IMR-90 (cell line): ENCODE data around the gene THOP1. TPM values are rescaled to one million over a fixed set of nuclear protein-coding genes. Genes with fewer than 3 reads are reported as not detected.

Experiments
- ATAC-seq: fragments of 200-7000 bp; cut with Tn5 transposase; 2 replicates; pipeline ENCODE4 v1.9.1; 2020; ENCODE audit warnings: low read depth, mild to moderate bottlenecking, moderate library complexity
- BruUV-seq: library from RNA; stranded (reverse); fragments of 400-500 nt; replicated peaks from 2 replicates; lab custom pipeline; 2021; lab: Mats Ljungman, UMichigan
- CTCF ChIA-PET: fragments of 300-600 bp; formaldehyde crosslinking; extraction: SDS; loops from one replicate; lab custom pipeline; 2021; ENCODE audit warnings: antibody characterized with exemption; lab: Yijun Ruan, JAX
- POLR2A ChIA-PET: fragments of 300-600 bp; sonication (Branson Sonifier 250); formaldehyde crosslinking; loops from one replicate; lab custom pipeline; 2022; ENCODE audit warnings: antibody characterized with exemption; ENCODE audit not compliant: unreplicated experiment; lab: Charles Lee
- DNase-seq: peaks from one replicate; pipeline ENCODE4 v3.0.0; 2013
- H2AFZ ChIP-seq: replicated peaks from 2 replicates; pipeline ENCODE3; 2013; ENCODE audit warnings: low read length, mild to moderate bottlenecking; ENCODE audit not compliant: poor library complexity
- H2AK5ac ChIP-seq: 2 replicates; pipeline ENCODE4 v1.6.1; 2013; ENCODE audit warnings: low read depth, low read length, inconsistent platforms
- H2AK9ac ChIP-seq: replicated peaks from 2 replicates; pipeline ENCODE3; 2013; ENCODE audit warnings: mild to moderate bottlenecking, low read depth, low read length, moderate library complexity; ENCODE audit not compliant: poor library complexity
- H2BK120ac ChIP-seq: 2 replicates; pipeline ENCODE4 v1.6.1; 2013; ENCODE audit warnings: low read depth, low read length, inconsistent platforms
- H2BK15ac ChIP-seq: 3 replicates; pipeline ENCODE4 v1.6.1; 2013; ENCODE audit warnings: low read depth, low read length, inconsistent platforms
- H2BK20ac ChIP-seq: 2 replicates; pipeline ENCODE4 v1.6.1; 2013; ENCODE audit warnings: low read depth, mild to moderate bottlenecking, inconsistent platforms, low read length, moderate library complexity
- H2BK5ac ChIP-seq: 2 replicates; pipeline ENCODE4 v1.6.1; 2013; ENCODE audit warnings: mild to moderate bottlenecking, low read depth, low read length, inconsistent platforms; ENCODE audit not compliant: poor library complexity, severe bottlenecking
- H3K14ac ChIP-seq: replicated peaks from 2 replicates; pipeline ENCODE4 v1.6.1; 2013; ENCODE audit warnings: low read depth, low read length, inconsistent platforms
- H3K18ac ChIP-seq: 2 replicates; pipeline ENCODE4 v1.6.1; 2013; ENCODE audit warnings: low read depth, low read length, control low read depth
- H3K23ac ChIP-seq: 2 replicates; pipeline ENCODE4 v1.6.1; 2013; ENCODE audit warnings: low read depth, low read length, inconsistent platforms
- H3K27ac ChIP-seq: 2 replicates; pipeline ENCODE4 v1.5.1; 2013; ENCODE audit warnings: mild to moderate bottlenecking, control low read depth, low read length; ENCODE audit not compliant: insufficient read depth
- H3K27me3 ChIP-seq: 2 replicates; pipeline ENCODE4 v1.6.1; 2013; ENCODE audit warnings: low read length; ENCODE audit not compliant: control insufficient read depth, insufficient read depth
- H3K36me3 ChIP-seq: 2 replicates; pipeline ENCODE4 v1.6.1; 2013; ENCODE audit warnings: low read length, mixed read lengths; ENCODE audit not compliant: control insufficient read depth, insufficient read depth
- H3K4ac ChIP-seq: 2 replicates; pipeline ENCODE4 v1.6.1; 2013; ENCODE audit warnings: low read depth, low read length, inconsistent platforms
- H3K4me1 ChIP-seq: 2 replicates; pipeline ENCODE4 v1.6.1; 2013; ENCODE audit warnings: low read length, mixed read lengths; ENCODE audit not compliant: control insufficient read depth, insufficient read depth
- H3K4me2 ChIP-seq: 2 replicates; pipeline ENCODE4 v1.6.1; 2013; ENCODE audit warnings: low read depth, mild to moderate bottlenecking, control low read depth, low read length, moderate library complexity
- H3K4me3 ChIP-seq: 2 replicates; pipeline ENCODE4 v1.5.1; 2013; ENCODE audit warnings: low read depth, mild to moderate bottlenecking, control low read depth, low read length, moderate library complexity; ENCODE audit not compliant: insufficient read depth
- H3K56ac ChIP-seq: 2 replicates; pipeline ENCODE4 v1.6.1; 2013; ENCODE audit warnings: low read length, inconsistent platforms; ENCODE audit not compliant: insufficient read depth; ENCODE audit errors: extremely low read depth
- H3K79me1 ChIP-seq, 2 experiments: 2 replicates each; pipeline ENCODE4 v1.6.1; 2013; ENCODE audit warnings: low read length in 2 of 2, inconsistent platforms in 1 of 2, low read depth in 1 of 2
- H3K9ac ChIP-seq: 2 replicates; pipeline ENCODE4 v1.6.1; 2013; ENCODE audit warnings: low read depth, low read length, control low read depth
- H3K9me1 ChIP-seq: 2 replicates; pipeline ENCODE4 v1.6.1; 2013; ENCODE audit warnings: low read length, inconsistent platforms; ENCODE audit not compliant: insufficient read depth
- H3K9me3 ChIP-seq: 2 replicates; pipeline ENCODE4 v1.6.1; 2013; ENCODE audit warnings: low read length; ENCODE audit not compliant: control insufficient read depth, insufficient read depth
- H4K20me1 ChIP-seq: 2 replicates; pipeline ENCODE4 v1.6.1; 2013; ENCODE audit warnings: low read length, inconsistent platforms; ENCODE audit not compliant: insufficient read depth
- H4K5ac ChIP-seq: 2 replicates; pipeline ENCODE4 v1.6.1; 2013; ENCODE audit warnings: mild to moderate bottlenecking, low read depth, low read length, control low read depth
- H4K8ac ChIP-seq, 2 experiments: 2 replicates each; pipeline ENCODE4 v1.6.1; 2013; ENCODE audit warnings: low read depth in 2 of 2, low read length in 2 of 2, control low read depth in 1 of 2, inconsistent platforms in 1 of 2
- H4K91ac ChIP-seq: 2 replicates; pipeline ENCODE4 v1.6.1; 2013; ENCODE audit warnings: low read depth, low read length, inconsistent platforms; ENCODE audit not compliant: insufficient read depth
- BHLHE40 ChIP-seq: fragments of 150-350 bp; IDR thresholded peaks from 2 replicates; pipeline ENCODE4 v1.6.1; 2016; ENCODE audit warnings: mild to moderate bottlenecking, low read depth, low read length
- CEBPB ChIP-seq: IDR thresholded peaks from 2 replicates; pipeline ENCODE4 v1.6.1; 2012; ENCODE audit warnings: low read depth, low read length, improper control_type of control experiment
- CHD1 ChIP-seq: IDR thresholded peaks from 2 replicates; pipeline ENCODE4 v1.6.1; 2012; ENCODE audit warnings: low read depth, low read length, improper control_type of control experiment
- FOS ChIP-seq: fragments of 150-350 bp; IDR thresholded peaks from 2 replicates; pipeline ENCODE4 v1.6.1; 2016; ENCODE audit warnings: low read depth, low read length
- MAFK ChIP-seq: IDR thresholded peaks from 2 replicates; pipeline ENCODE4 v1.6.1; 2012; ENCODE audit warnings: low read depth, low read length, improper control_type of control experiment
- MAZ ChIP-seq: IDR thresholded peaks from 2 replicates; pipeline ENCODE4 v1.6.1; 2012; ENCODE audit warnings: low read depth, mild to moderate bottlenecking, low read length, improper control_type of control experiment, moderate library complexity, borderline replicate concordance
- MXI1 ChIP-seq: IDR thresholded peaks from 2 replicates; pipeline ENCODE4 v1.6.1; 2012; ENCODE audit warnings: low read depth, mild to moderate bottlenecking, low read length, moderate library complexity, borderline replicate concordance
- NFE2L2 ChIP-seq: fragments of 150-350 bp; IDR thresholded peaks from 2 replicates; pipeline ENCODE4 v1.6.1; 2016; ENCODE audit warnings: low read depth, mild to moderate bottlenecking, low read length
- POLR2A ChIP-seq: IDR thresholded peaks from 2 replicates; pipeline ENCODE4 v1.6.1; 2012; ENCODE audit warnings: mild to moderate bottlenecking, low read depth, low read length
- RAD21 ChIP-seq: IDR thresholded peaks from 2 replicates; pipeline ENCODE4 v1.6.1; 2012; ENCODE audit warnings: low read length, improper control_type of control experiment
- RCOR1 ChIP-seq: IDR thresholded peaks from 2 replicates; pipeline ENCODE4 v1.6.1; 2012; ENCODE audit warnings: mild to moderate bottlenecking, low read length, improper control_type of control experiment; ENCODE audit not compliant: insufficient replicate concordance
- RFX5 ChIP-seq: IDR thresholded peaks from 2 replicates; pipeline ENCODE4 v1.8.0; 2012; ENCODE audit warnings: low read depth, mild to moderate bottlenecking, low read length, moderate library complexity
- SMC3 ChIP-seq: fragments of 150-350 bp; IDR thresholded peaks from 2 replicates; pipeline ENCODE4 v1.6.1; 2016; ENCODE audit warnings: low read depth, mild to moderate bottlenecking, antibody characterized with exemption, low read length, moderate library complexity
- WGBS, 2 experiments: methylation state at CpG; one replicate each; pipeline versions ENCODE4 v1.1.5 to v1.1.7; 2013; ENCODE audit warnings: missing lambda C conversion rate in 2 of 2; ENCODE audit not compliant: insufficient read length in 1 of 2; ENCODE audit errors: extremely low coverage in 2 of 2; 5-methylcytosine and 5-hydroxymethylcytosine counted together
- dilution Hi-C: fragments of 300-500 bp; cut with HindIII; formaldehyde crosslinking; loops from one replicate; pipeline ENCODE4 v1.14.3; 2018; ENCODE audit warnings: low sequenced_read_pairs; ENCODE audit not compliant: unreplicated experiment
- in situ Hi-C: fragments of 300-500 bp; cut with MboI; formaldehyde crosslinking; loops from 3 replicates; pipeline ENCODE4 v1.14.3; 2019; ENCODE audit warnings: low sequenced_read_pairs, inconsistent platforms, mixed read lengths
- intact Hi-C: fragments of 100-400 bp; cut with micrococcal nuclease; formaldehyde crosslinking; loops from 2 replicates; pipeline ENCODE4 v1.10.0; 2022
- polyA plus RNA-seq, 3 experiments: library from polyadenylated mRNA; depleted of rRNA; stranded (reverse); fragments of >200 nt; gene quantifications; 2 replicates each; pipeline ENCODE4 v1.2.3, GENCODE V29; 2012; ENCODE audit warnings: low replicate concordance in 1 of 3
- total RNA-seq: library from RNA; depleted of rRNA; stranded (reverse); fragments of >200 nt; gene quantifications from 2 replicates; pipeline ENCODE4 v1.2.3, GENCODE V29; 2012
- TF ChIP-seq, protein P1 (sequence below): fragments of 150-350 bp; IDR thresholded peaks from 2 replicates; pipeline ENCODE4 v1.6.1; 2016; ENCODE audit warnings: low read depth, mild to moderate bottlenecking, low read length, moderate library complexity, borderline replicate concordance
- TF ChIP-seq, protein P2 (sequence below): conservative IDR thresholded peaks from 2 replicates; pipeline ENCODE4 v1.5.1; 2012; ENCODE audit warnings: mild to moderate bottlenecking, low read depth, low read length, improper control_type of control experiment
- TF ChIP-seq, protein P3 (sequence below): fragments of 150-350 bp; IDR thresholded peaks from 2 replicates; pipeline ENCODE4 v1.6.1; 2017; ENCODE audit warnings: mild to moderate bottlenecking, antibody characterized with exemption, low read length, low read depth

Gene THOP1
- total and polyA plus RNA-seq, 2 of the 4 experiments (the other 2 are of a cell fraction): 57.5 to 91.9 TPM

DNA sequence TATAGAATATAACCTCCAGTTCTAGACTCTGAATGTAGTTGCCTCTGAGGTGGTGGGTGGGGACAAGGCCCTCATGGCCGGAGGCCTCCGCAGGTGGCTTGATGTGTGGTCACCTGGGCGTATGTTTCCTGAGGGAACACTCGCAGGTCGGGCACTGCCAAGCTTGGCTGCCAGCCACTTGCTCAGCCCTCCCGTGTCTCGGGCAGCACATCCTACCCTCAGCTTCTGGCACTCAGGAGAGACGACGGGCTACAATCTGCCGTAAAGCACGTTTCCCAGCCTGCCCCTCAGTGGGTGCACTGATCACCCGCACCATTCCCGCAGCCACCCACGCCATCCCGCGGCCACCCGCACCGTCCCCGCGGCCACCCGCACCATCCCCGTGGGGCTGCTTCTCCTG is 15.2 kb downstream of the THOP1 start:
- CTCF ChIA-PET: no interaction called here
- in situ Hi-C loops: no loop called here

More for the DNA sequence above, 15.2 kb downstream of the THOP1 start:
- POLR2A ChIA-PET: no interaction called here
- Histone ChIP-seq H4K91ac (no peak overlapping the region), H2AK9ac (no peak overlapping the region), H4K5ac (no peak overlapping the region), H2BK20ac (no peak overlapping the region), H3K27ac (no peak overlapping the region), H3K9me1 (no peaks in the 10 kb centered on the region), H2BK15ac (no peak overlapping the region), H3K4me1 (no peaks in the 10 kb centered on the region), H3K27me3 (no peaks in the 10 kb centered on the region), H3K56ac (no peak overlapping the region), H4K8ac (no peak overlapping the region), H3K36me3 (peaks cover 47% of the 10 kb centered on the region), H4K20me1 (peaks cover 6% of the 10 kb centered on the region; the same call in 1 of the 2 replicates), H3K4me2 (no peak overlapping the region), H2BK5ac (no peak overlapping the region), H3K14ac (no peak overlapping the region), H3K4ac (no peak overlapping the region), H3K79me1 (peaks cover 0 to 31% of the 10 kb centered on the region in 2 experiments; a peak in 3 of 4 replicates), H3K9ac (no peak overlapping the region), H3K9me3 (no peaks in the 10 kb centered on the region), H3K23ac (no peak overlapping the region), H3K18ac (no peak overlapping the region), H2BK120ac (no peak overlapping the region), H2AFZ (no peak overlapping the region), H2AK5ac (no peak overlapping the region), H3K4me3 (no peak overlapping the region)
- 96% methylated on average over 22 of the region's 22 CpGs; no CpG with 5 or more reads in 1 of the 2 experiments for WGBS, 2 experiments
- ATAC-seq: no peak
- dilution Hi-C loops: no loop called here
- BruUV-seq: no TSS peak
- TF ChIP-seq MAFK (no peak), MXI1 (no peak), BHLHE40 (no peak), RFX5 (no peak), MAZ (no peak), CEBPB (no peak), POLR2A (no peak), NFE2L2 (no peak), FOS (no peak), SMC3 (no peak), RAD21 (no peak), RCOR1 (no peak), CHD1 (no peak)
- TF ChIP-seq, protein P1, sequence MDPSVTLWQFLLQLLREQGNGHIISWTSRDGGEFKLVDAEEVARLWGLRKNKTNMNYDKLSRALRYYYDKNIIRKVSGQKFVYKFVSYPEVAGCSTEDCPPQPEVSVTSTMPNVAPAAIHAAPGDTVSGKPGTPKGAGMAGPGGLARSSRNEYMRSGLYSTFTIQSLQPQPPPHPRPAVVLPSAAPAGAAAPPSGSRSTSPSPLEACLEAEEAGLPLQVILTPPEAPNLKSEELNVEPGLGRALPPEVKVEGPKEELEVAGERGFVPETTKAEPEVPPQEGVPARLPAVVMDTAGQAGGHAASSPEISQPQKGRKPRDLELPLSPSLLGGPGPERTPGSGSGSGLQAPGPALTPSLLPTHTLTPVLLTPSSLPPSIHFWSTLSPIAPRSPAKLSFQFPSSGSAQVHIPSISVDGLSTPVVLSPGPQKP: no peak
- TF ChIP-seq, protein P2, sequence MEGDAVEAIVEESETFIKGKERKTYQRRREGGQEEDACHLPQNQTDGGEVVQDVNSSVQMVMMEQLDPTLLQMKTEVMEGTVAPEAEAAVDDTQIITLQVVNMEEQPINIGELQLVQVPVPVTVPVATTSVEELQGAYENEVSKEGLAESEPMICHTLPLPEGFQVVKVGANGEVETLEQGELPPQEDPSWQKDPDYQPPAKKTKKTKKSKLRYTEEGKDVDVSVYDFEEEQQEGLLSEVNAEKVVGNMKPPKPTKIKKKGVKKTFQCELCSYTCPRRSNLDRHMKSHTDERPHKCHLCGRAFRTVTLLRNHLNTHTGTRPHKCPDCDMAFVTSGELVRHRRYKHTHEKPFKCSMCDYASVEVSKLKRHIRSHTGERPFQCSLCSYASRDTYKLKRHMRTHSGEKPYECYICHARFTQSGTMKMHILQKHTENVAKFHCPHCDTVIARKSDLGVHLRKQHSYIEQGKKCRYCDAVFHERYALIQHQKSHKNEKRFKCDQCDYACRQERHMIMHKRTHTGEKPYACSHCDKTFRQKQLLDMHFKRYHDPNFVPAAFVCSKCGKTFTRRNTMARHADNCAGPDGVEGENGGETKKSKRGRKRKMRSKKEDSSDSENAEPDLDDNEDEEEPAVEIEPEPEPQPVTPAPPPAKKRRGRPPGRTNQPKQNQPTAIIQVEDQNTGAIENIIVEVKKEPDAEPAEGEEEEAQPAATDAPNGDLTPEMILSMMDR: no peak
- TF ChIP-seq, protein P3, sequence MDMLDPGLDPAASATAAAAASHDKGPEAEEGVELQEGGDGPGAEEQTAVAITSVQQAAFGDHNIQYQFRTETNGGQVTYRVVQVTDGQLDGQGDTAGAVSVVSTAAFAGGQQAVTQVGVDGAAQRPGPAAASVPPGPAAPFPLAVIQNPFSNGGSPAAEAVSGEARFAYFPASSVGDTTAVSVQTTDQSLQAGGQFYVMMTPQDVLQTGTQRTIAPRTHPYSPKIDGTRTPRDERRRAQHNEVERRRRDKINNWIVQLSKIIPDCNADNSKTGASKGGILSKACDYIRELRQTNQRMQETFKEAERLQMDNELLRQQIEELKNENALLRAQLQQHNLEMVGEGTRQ: no peak
- intact Hi-C loops: no loop called here
- no peak for DNase-seq
